Measurements from ENCODE around the gene IGF1R. TPM values are rescaled to one million over a fixed set of nuclear protein-coding genes. Genes with fewer than 3 reads are reported as not detected.

The IGF1R gene
- total RNA-seq, 4 donors from 2014 or later, result 59.6 to 172 (median 88.5) TPM

- no peak for DNase-seq (ENCODE audit: low spot score in 2 of 2)
- no peak overlapping the region for H3K4me3 ChIP-seq (ENCODE audit: low read depth, poor library complexity, severe bottlenecking)
- 96 to 97% methylated on average over 8 of the region's 8 CpGs for WGBS, 2 donors
- no peak for TF ChIP-seq CTCF (IDR thresholded peaks at IDR 0.05)
- no peak for TF ChIP-seq POLR2A (IDR thresholded peaks at IDR 0.05)
- intact Hi-C loops (cut with DNase I; ENCODE audit: low total_unique reads), result no loop called here
Observed at GRCh38 chr15:98887976-98888375, 239.6 kb downstream of the IGF1R start.

- no peak overlapping the region for H3K4me3 ChIP-seq (ENCODE audit: low read depth, poor library complexity, severe bottlenecking)
- intact Hi-C loops (cut with DNase I; ENCODE audit: low total_unique reads), result no loop called here
- TF ChIP-seq POLR2A (IDR thresholded peaks at IDR 0.05) (no peak), CTCF (IDR thresholded peaks at IDR 0.05) (no peak)
- no peak for DNase-seq (ENCODE audit: low spot score in 2 of 2)
- WGBS, 2 donors, result 81 to 85% methylated on average over 8 of the region's 8 CpGs
Observed at GRCh38 chr15:98888820-98889479, 240.6 kb downstream of the IGF1R start.

- WGBS, 2 donors, result 81 to 84% methylated on average over 12 of the region's 12 CpGs
- H3K4me3 ChIP-seq (ENCODE audit: low read depth, poor library complexity, severe bottlenecking), result no peak overlapping the region
- intact Hi-C loops (cut with DNase I; ENCODE audit: low total_unique reads), result no loop called here
- TF ChIP-seq CTCF (IDR thresholded peaks at IDR 0.05) (no peak), POLR2A (IDR thresholded peaks at IDR 0.05) (no peak)
- DNase-seq (ENCODE audit: low spot score in 2 of 2), result no peak
Observed at GRCh38 chr15:98889930-98890695, 241.8 kb downstream of the IGF1R start.

DNA sequence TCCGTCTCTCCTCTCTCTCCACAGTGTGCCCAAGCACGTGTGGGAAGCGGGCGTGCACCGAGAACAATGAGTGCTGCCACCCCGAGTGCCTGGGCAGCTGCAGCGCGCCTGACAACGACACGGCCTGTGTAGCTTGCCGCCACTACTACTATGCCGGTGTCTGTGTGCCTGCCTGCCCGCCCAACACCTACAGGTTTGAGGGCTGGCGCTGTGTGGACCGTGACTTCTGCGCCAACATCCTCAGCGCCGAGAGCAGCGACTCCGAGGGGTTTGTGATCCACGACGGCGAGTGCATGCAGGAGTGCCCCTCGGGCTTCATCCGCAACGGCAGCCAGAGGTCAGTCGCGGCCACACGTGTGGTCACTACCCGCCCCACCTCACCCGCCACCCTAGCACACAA is 243.0 kb downstream of the IGF1R start:
- intact Hi-C loops (cut with DNase I; ENCODE audit: low total_unique reads), result no loop called here
- no peak overlapping the region for H3K4me3 ChIP-seq (ENCODE audit: low read depth, poor library complexity, severe bottlenecking)
- 94 to 96% methylated on average over 22 to 31 of the region's 31 CpGs for WGBS, 2 donors
- no peak for DNase-seq (ENCODE audit: low spot score in 2 of 2)
- TF ChIP-seq POLR2A (IDR thresholded peaks at IDR 0.05) (no peak), CTCF (IDR thresholded peaks at IDR 0.05) (no peak)

DNA sequence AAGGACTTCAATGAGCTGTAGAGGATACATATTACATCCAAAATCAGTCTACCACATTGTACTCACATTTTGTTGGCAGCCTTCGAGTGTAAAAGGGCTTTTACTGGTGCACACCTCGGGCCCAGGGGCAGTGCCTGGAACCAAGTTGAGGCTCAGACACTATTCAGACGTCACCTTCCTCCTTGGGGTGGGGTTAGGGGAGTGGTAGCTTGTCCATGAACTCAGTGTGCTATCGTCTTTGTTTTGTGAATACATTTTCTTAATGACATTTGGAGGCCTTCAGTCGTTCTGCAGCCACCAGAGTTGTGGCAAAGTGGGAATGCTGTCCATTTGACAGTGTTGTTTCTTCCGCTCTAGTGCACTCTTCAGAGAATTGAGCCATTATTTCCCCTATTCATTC is 245.1 kb downstream of the IGF1R start:
- 55 to 69% methylated on average over 6 of the region's 6 CpGs for whole genome bisulfite sequencing, 2 donors
- H3K4me3 ChIP-seq (ENCODE audit: low read depth, poor library complexity, severe bottlenecking), result no peak overlapping the region

More for the DNA sequence above, 245.1 kb downstream of the IGF1R start:
- DNase-seq (ENCODE audit: low spot score in 2 of 2), result no peak
- no peak for TF ChIP-seq POLR2A (IDR thresholded peaks at IDR 0.05)
- no peak for TF ChIP-seq CTCF (IDR thresholded peaks at IDR 0.05)
- intact Hi-C loops (cut with DNase I; ENCODE audit: low total_unique reads), result no loop called here
